Gastroesophageal sphincter (tissue), 4 donors: Measurements from ENCODE around the gene TTC23. TPM values are rescaled to one million over a fixed set of nuclear protein-coding genes. Genes with fewer than 3 reads are reported as not detected.

Experiments
- ATAC-seq: fragments of 150-250 bp; one replicate; pipeline ENCODE4 v1.9.1; 2016; ENCODE audit warnings: mild to moderate bottlenecking, moderate library complexity
- H3K27ac ChIP-seq, 4 donors: fragments of 200-600 bp; sonication (generic) in 3 of 4; 1 replicate in 3 of 4; 2 replicates in 1 of 4; pipeline ENCODE4 v1.5.1; 2016 to 2019
- H3K27me3 ChIP-seq: fragments of 200-600 bp; sonication (generic); one replicate; pipeline ENCODE4 v1.5.1; 2019
- H3K36me3 ChIP-seq, 2 donors: fragments of 200-600 bp; sonication (generic); one replicate each; pipeline ENCODE4 v1.5.1; 2019; ENCODE audit warnings: control low read depth in 1 of 2
- H3K4me1 ChIP-seq, 3 donors: fragments of 200-600 bp; sonication (generic); 1 replicate in 2 of 3; 2 replicates in 1 of 3; pipeline ENCODE4 v1.5.1; 2016 to 2019; ENCODE audit warnings: control low read depth in 2 of 3
- H3K4me3 ChIP-seq, 2 donors: fragments of 200-600 bp; sonication (generic); one replicate each; pipeline ENCODE4 v1.5.1; 2019; ENCODE audit warnings: mild to moderate bottlenecking in 1 of 2, moderate library complexity in 1 of 2
- H3K9me3 ChIP-seq, 3 donors: fragments of 200-600 bp; sonication (generic); one replicate each; pipeline ENCODE4 v1.5.1; 2017 to 2019; ENCODE audit warnings: control low read depth in 2 of 3
- EP300 ChIP-seq: sonication (generic); formaldehyde crosslinking; IDR thresholded peaks from one replicate; pipeline ENCODE4 v1.6.1; 2017; ENCODE audit warnings: antibody characterized with exemption, mild to moderate bottlenecking
- POLR2A ChIP-seq, 2 donors: fragments of 450-650 bp; IDR thresholded peaks; one replicate each; pipeline ENCODE4 v1.6.1; 2017; ENCODE audit warnings: antibody characterized with exemption in 2 of 2, mild to moderate bottlenecking in 2 of 2, moderate library complexity in 1 of 2
- POLR2AphosphoS5 ChIP-seq: sonication (generic); formaldehyde crosslinking; IDR thresholded peaks from one replicate; pipeline ENCODE4 v1.6.1; 2017; ENCODE audit warnings: antibody characterized with exemption
- WGBS, 2 donors: methylation state at CpG; one replicate each; pipeline ENCODE4 v1.1.5; 2018; ENCODE audit warnings: low coverage in 1 of 2; 5-methylcytosine and 5-hydroxymethylcytosine counted together
- total RNA-seq, 4 donors: library from RNA; depleted of rRNA; stranded (reverse); fragments of >200 nt; gene quantifications; one replicate each; pipeline ENCODE4 v1.1.0, GENCODE V29; 2016
- TF ChIP-seq, protein P1 (sequence below), 4 experiments: fragments of 200-600 bp in 2 of 4; fragments of 450-650 bp in 2 of 4; sonication (generic) in 1 of 4; IDR thresholded peaks; one replicate each; pipeline ENCODE4 v1.5.1; 2017 to 2019; ENCODE audit warnings: antibody characterized with exemption in 4 of 4, mild to moderate bottlenecking in 2 of 4, moderate library complexity in 2 of 4

The TTC23 gene
- total RNA-seq, 4 donors from 2014 or later, result 13.7 to 33.3 (median 20.0) TPM

DNA sequence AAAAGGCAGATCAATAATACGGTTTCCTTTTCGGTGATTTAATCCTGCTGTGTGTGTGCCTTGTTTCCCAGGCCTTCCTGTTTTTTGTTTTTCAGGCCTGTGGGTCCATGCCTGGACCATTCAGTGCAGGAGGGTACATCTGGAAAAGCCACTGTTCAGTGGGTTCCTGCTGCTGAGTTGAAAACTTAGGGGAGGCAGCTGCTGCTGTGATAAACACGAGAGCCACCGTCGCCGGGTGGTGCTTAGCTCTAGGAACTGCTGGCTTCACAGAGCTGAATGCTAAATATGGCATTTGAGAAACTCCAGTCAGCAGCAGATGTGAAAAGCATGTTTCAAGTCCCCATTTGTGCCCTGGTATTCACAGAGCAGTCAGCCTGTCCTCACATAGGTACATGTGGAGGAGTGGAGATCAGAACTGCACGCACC lies 100.5 kb downstream of the TTC23 start:
- peak overlapping the region; percentile 50 to 98 (median 79) for H3K27ac ChIP-seq
- H3K36me3 ChIP-seq, result peaks cover 0 to 12% of the 10 kb centered on the region in 2 donors
- no peaks in the 10 kb centered on the region for H3K9me3 ChIP-seq
- H3K27me3 ChIP-seq, result no peaks in the 10 kb centered on the region
- peaks cover 8 to 56% (median 8%) of the 10 kb centered on the region in 3 donors for H3K4me1 ChIP-seq
- TF ChIP-seq EP300 (no peak), POLR2A (IDR thresholded peaks at IDR 0.05) (no peak), POLR2AphosphoS5 (no peak)
- TF ChIP-seq, protein P1, sequence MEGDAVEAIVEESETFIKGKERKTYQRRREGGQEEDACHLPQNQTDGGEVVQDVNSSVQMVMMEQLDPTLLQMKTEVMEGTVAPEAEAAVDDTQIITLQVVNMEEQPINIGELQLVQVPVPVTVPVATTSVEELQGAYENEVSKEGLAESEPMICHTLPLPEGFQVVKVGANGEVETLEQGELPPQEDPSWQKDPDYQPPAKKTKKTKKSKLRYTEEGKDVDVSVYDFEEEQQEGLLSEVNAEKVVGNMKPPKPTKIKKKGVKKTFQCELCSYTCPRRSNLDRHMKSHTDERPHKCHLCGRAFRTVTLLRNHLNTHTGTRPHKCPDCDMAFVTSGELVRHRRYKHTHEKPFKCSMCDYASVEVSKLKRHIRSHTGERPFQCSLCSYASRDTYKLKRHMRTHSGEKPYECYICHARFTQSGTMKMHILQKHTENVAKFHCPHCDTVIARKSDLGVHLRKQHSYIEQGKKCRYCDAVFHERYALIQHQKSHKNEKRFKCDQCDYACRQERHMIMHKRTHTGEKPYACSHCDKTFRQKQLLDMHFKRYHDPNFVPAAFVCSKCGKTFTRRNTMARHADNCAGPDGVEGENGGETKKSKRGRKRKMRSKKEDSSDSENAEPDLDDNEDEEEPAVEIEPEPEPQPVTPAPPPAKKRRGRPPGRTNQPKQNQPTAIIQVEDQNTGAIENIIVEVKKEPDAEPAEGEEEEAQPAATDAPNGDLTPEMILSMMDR (IDR thresholded peaks at IDR 0.05), result no peak
- no peak overlapping the region for H3K4me3 ChIP-seq
- WGBS, 2 donors, result 38 to 46% methylated on average over 3 to 5 of the region's 7 CpGs
- peak; percentile 30 for ATAC-seq

DNA sequence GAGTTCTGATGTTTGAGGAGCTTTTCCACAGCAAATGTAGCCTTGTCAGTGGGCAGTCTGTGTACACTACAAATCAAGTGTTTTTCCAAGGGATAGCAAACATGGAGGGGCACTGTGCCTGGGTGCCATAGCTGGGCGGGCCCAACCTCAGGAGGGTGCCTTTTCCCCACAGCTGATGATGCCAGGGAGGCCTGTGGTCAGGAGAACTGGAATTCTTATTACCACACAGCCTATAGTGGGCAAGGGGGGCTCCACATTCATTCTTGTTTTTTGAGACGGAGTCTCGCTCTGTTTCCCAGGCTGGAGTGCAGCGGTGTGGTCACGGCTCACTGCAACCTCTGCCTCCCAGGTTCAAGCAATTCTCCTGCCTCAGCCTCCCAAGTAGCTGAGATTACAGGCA lies 102.7 kb downstream of the TTC23 start:
- ATAC-seq, result no peak
- peaks cover 14 to 78% (median 14%) of the 10 kb centered on the region in 3 donors for H3K4me1 ChIP-seq
- H3K36me3 ChIP-seq, result peaks cover 0 to 12% of the 10 kb centered on the region in 2 donors
- no peak overlapping the region for H3K4me3 ChIP-seq
- H3K27me3 ChIP-seq, result no peaks in the 10 kb centered on the region
- peak overlapping the region; percentile 84 to 99 (median 98) for H3K27ac ChIP-seq
- TF ChIP-seq EP300 (no peak), POLR2A (IDR thresholded peaks at IDR 0.05) (no peak), POLR2AphosphoS5 (no peak)
- TF ChIP-seq, protein P1 (IDR thresholded peaks at IDR 0.05), result no peak
- H3K9me3 ChIP-seq, result no peaks in the 10 kb centered on the region
- whole genome bisulfite sequencing, 2 donors, result 95% methylated on average over 4 of the region's 5 CpGs; no CpG with 5 or more reads in 1 of the 2 donors

DNA sequence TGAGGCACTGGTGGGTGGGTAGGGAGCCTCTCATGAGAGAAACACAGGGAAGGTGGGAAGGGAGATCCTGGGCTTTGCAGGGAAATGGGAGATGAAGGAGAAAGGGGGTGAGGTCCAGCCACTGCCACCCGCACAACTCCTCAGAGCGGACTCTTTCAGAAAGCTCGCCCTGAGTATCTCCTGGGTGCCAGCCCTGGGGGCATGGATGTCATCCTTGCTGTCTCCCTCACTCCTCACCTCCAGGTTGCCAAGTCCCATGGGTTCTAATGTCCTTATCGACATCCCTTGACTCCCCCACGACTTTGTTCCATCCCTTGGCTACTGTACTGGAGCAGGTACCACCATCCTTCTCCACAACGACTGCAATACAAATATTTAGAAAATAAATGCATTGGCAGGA lies 103.6 kb downstream of the TTC23 start:
- peaks cover 14 to 82% (median 14%) of the 10 kb centered on the region in 3 donors for H3K4me1 ChIP-seq
- peak overlapping the region; percentile 84 to 99 (median 98) for H3K27ac ChIP-seq
- 64 to 67% methylated on average over 3 to 4 of the region's 6 CpGs for WGBS, 2 donors
- no peaks in the 10 kb centered on the region for H3K27me3 ChIP-seq
- no peak overlapping the region for H3K4me3 ChIP-seq
- no peaks in the 10 kb centered on the region for H3K9me3 ChIP-seq
- no peak for ATAC-seq
- H3K36me3 ChIP-seq, result peaks cover 0 to 7% of the 10 kb centered on the region in 2 donors
- TF ChIP-seq POLR2AphosphoS5, result no peak
- TF ChIP-seq EP300, result no peak
- TF ChIP-seq, protein P1 (IDR thresholded peaks at IDR 0.05), result no peak
- TF ChIP-seq POLR2A (IDR thresholded peaks at IDR 0.05), result no peak

DNA sequence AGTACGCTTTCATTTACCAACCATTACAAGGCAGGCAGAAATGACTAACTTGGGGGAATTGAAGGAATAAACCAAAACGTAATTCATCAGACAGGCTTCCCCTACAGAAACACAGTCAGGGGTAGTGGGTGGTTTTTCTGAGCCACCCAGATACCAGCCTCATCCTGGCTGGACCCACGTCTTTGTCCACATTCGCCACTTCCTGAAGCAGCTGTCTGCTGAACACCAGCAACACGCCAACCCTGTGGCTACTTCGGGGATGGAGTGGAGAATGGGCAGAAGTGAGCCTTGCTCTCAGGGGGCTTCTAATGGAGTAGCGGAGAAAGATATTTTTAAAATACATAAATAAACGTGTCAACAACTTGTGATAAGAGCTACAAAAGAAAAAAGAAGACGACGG lies 104.4 kb downstream of the TTC23 start:
- WGBS, 2 donors, result 78 to 83% methylated on average over 4 to 6 of the region's 10 CpGs
- H3K4me3 ChIP-seq, result no peak overlapping the region
- peak overlapping the region; percentile 84 to 99 (median 98) for H3K27ac ChIP-seq
- H3K27me3 ChIP-seq, result no peaks in the 10 kb centered on the region
- no peak for ATAC-seq
- H3K9me3 ChIP-seq, result no peaks in the 10 kb centered on the region
- H3K4me1 ChIP-seq, result peaks cover 14 to 89% (median 14%) of the 10 kb centered on the region in 3 donors
- peaks cover 0 to 5% of the 10 kb centered on the region in 2 donors for H3K36me3 ChIP-seq
- peak; percentile 25 for TF ChIP-seq POLR2AphosphoS5
- TF ChIP-seq, protein P1 (IDR thresholded peaks at IDR 0.05), result no peak
